C4-2B (cell line): ENCODE measurements around the gene BRS3.
"Not testable (repeated sequence)": the region's sequence is repeated elsewhere in the genome, so short reads cannot be mapped to it uniquely, and the experiment has no call there.

Source experiments
- H3K27ac ChIP-seq: fragments of 450-650 bp; 2 replicates; pipeline ENCODE4 v1.5.1; 2017
- ZFX ChIP-seq: fragments of 450-650 bp; IDR thresholded peaks from 2 replicates; pipeline ENCODE4 v1.6.1; 2017
- TF ChIP-seq, protein P1 (sequence below): fragments of 450-650 bp; conservative IDR thresholded peaks from 2 replicates; pipeline ENCODE4 v1.5.1; 2017; ENCODE audit warnings: mild to moderate bottlenecking

The BRS3 gene

DNA sequence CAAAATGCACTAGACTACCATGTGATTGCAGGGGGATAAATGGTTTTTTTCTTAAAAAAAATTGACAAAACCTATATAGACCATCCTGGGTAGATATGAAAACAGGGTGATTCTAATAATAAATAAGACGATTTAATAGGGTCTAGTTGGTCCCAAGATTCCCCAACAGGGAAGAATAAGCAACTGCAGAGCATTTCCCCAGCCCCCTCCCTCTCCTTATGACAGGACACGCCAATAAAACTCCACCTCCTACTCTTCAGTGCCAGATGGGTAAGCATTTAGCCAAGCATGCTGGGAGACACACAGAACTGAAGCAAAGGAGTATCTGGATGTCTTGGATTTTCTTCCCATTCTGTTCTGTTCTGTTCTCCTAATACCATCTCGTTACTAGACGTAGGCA is at the start of gene BRS3:
Gene BRS3 (plus strand): TSS at position 301 of the 400 bp plus-strand sequence. CDS start 168 bp downstream, outside the sequence.
- no peak within 1 kb of the TSS for H3K27ac ChIP-seq
- TF ChIP-seq ZFX, result no peak
- TF ChIP-seq, protein P1, sequence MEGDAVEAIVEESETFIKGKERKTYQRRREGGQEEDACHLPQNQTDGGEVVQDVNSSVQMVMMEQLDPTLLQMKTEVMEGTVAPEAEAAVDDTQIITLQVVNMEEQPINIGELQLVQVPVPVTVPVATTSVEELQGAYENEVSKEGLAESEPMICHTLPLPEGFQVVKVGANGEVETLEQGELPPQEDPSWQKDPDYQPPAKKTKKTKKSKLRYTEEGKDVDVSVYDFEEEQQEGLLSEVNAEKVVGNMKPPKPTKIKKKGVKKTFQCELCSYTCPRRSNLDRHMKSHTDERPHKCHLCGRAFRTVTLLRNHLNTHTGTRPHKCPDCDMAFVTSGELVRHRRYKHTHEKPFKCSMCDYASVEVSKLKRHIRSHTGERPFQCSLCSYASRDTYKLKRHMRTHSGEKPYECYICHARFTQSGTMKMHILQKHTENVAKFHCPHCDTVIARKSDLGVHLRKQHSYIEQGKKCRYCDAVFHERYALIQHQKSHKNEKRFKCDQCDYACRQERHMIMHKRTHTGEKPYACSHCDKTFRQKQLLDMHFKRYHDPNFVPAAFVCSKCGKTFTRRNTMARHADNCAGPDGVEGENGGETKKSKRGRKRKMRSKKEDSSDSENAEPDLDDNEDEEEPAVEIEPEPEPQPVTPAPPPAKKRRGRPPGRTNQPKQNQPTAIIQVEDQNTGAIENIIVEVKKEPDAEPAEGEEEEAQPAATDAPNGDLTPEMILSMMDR, result no peak

DNA sequence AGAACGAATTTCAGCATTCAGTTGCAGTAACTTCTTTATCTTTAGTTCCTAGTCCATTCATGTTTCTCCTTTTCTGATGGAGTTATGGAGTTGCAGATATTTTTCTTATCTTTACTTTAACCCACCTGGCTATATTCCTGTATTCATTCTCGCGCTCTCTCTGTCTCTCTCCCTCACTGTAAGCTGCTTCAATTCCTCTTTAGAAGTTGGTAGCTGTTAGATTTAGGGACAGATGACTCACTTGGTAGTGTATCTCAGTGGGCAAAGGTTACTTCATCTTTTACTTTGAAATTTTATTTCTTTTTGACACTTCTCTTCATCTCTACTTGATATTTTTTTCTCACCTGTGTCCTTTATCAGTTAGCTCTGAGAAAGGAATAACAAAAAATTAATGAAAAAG is 49.6 kb upstream of the BRS3 start:
- no peak overlapping the region for H3K27ac ChIP-seq
- TF ChIP-seq, protein P1, result no peak

DNA sequence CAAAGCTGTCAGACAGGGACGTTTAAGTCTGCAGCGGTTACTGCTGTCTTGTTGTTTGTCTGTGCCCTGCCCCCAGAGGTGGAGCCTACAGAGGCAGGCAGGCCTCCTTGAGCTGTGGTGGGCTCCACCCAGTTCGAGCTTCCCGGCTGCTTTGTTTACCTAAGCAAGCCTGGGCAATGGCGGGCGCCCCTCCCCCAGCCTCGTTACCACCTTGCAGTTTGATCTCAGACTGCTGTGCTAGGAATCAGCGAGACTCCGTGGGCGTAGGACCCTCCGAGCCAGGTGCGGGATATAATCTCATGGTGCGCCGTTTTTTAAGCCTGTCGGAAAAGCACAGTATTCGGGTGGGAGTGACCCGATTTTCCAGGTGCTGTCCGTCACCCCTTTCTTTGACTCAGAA is 42.1 kb upstream of the BRS3 start:
- H3K27ac ChIP-seq, result not testable (repeated sequence)

DNA sequence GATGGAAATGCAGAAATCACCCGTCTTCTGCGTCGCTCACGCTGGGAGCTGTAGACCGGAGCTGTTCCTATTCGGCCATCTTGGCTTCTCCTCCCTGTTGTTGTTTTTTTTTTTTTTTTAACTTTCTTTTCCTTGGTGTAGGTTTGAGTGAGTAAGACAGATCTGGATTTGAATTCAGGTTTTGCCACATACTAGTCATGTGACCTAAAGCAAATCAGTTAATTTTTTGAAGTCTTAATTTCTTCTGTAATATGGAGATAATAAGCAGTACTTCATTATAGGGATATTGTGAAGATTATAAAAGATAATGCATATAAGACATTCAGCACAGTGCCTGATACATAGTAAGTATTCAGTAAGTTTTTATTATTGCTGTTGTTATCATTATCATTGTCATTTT is 41.5 kb upstream of the BRS3 start:
- no peak for TF ChIP-seq ZFX
- TF ChIP-seq, protein P1, result no peak
- no peak overlapping the region for H3K27ac ChIP-seq

DNA sequence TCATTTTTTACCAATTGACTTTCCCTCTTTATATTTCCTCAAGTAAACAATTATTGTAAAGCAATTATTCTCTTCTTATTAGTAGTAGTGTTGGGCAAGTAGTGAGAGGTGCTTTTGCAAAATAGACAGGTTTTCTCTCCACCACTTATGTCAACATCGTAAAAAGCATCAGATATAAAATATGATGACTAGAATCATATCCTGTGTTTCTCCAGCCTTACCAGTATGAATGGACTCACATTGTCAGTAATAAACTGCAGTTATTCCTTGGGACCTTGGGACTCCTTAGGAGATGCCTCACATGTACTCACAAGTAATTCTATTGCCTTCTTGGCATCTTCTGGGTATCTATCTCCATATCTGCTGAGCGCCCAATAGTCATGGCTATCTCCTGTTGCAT is 40.4 kb upstream of the BRS3 start:
- TF ChIP-seq ZFX, result no peak
- TF ChIP-seq, protein P1, result no peak
- no peak overlapping the region for H3K27ac ChIP-seq

DNA sequence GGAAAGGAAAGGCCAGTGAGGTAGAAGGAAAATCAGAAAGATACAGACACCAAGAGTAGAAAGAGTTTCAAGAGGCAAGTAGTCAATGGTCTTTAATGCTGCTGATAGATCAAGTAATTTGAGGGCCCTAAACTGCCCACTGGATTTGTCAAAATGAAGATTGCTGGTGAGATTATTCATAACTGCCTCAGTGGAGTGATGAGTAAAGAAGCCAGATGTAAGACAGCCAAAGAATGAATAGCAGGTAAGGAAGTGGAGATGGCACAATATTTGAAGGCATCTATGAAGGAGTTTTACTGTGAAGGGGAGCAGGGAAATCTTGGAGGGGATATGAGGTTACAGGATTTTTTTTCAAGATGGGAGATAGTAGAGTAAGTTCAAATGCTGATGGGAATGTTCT is 39.8 kb upstream of the BRS3 start:
- TF ChIP-seq, protein P1, result no peak
- TF ChIP-seq ZFX, result no peak

DNA sequence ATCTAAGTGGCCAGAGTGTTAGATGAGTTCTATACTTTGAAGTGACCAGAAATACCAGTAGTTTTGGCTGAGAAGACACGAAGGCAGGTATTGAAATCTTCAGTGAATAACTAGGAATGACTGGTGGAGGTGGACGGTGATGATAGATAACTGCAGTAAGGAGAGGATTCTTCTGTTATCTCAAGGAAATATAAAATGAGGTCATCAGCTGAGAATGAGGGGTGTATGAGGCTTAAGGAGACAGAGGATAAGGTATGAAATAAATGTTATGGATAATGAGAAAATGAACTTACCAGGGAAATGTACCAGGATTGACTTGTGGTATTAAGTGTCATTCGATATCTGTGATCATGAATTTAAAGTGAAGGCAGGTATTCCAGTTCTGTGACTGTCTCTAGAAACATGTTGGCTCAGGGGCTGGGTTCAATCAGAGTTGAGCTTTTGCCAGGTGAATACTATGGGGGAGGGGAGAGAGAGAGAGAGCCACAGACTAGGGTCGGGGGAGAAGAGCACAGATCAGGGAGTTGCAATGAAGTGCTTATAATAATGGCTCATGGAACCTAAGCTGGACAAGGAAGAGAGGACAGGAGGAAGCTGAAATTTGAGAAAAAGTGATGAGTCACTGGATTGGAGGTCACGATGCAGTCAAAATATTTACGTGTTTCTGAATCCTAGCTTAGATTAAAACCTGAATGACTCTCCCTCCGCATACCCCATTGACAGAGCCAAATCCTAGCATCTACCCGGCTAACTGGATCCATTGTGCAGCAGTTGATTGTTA is 37.5 kb upstream of the BRS3 start:
- TF ChIP-seq, protein P1, result no peak
- TF ChIP-seq ZFX, result no peak
- H3K27ac ChIP-seq, result no peak overlapping the region

More for the DNA sequence above, 39.8 kb upstream of the BRS3 start:
- H3K27ac ChIP-seq, result no peak overlapping the region

DNA sequence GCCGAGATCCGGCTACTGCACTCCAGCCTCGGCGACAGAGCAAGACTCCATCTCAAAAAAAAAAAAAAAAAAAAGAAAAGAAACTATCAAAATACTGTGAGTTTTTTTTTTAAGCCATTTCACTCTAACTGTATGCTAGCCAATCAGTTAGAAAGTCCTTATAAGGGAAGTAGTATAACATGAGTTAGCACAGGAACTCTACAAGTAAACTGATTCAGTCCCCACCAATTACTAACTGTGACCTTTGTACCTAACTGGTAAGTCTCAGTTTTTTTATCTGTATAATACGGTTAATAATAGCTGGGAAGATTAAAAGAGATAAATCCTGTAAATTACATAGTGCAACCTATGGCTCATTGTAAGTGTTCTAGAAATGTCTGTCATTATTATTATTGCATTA is 35.1 kb upstream of the BRS3 start:
- TF ChIP-seq, protein P1, result no peak
- no peak for TF ChIP-seq ZFX

More for the DNA sequence above, 35.1 kb upstream of the BRS3 start:
- H3K27ac ChIP-seq, result no peak overlapping the region
